WTC11 (cell line): ENCODE data around the gene PBX3. TPM values are rescaled to one million over a fixed set of nuclear protein-coding genes. Genes with fewer than 3 reads are reported as not detected.

ENCODE experiments used
- ATAC-seq: fragments of 200-7000 bp; cut with Tn5 transposase; 2 replicates; pipeline ENCODE4 v1.10.0; 2021; ENCODE audit warnings: mild to moderate bottlenecking, moderate library complexity
- CTCF ChIA-PET: fragments of 300-600 bp; sonication (Branson Sonifier 250); formaldehyde crosslinking; loops from one replicate; lab custom pipeline; 2021; ENCODE audit warnings: antibody characterized with exemption; lab: Charles Lee
- POLR2A ChIA-PET: fragments of 350-600 bp; sonication (Branson Sonifier 250); formaldehyde crosslinking; loops from one replicate; lab custom pipeline; 2021; ENCODE audit warnings: antibody characterized with exemption; lab: Charles Lee
- DNase-seq: peaks from one replicate; pipeline ENCODE4 v3.0.0; 2021; ENCODE audit warnings: low spot score
- H3K27ac Mint-ChIP-seq: 2 replicates; pipeline ENCODE4 v1.8.0; 2021; ENCODE audit warnings: mixed read lengths
- H3K27me3 Mint-ChIP-seq: 2 replicates; pipeline ENCODE4 v1.8.0; 2021; ENCODE audit warnings: low read depth, mild to moderate bottlenecking, moderate library complexity, mixed read lengths
- H3K36me3 Mint-ChIP-seq: 2 replicates; pipeline ENCODE4 v1.8.0; 2021; ENCODE audit warnings: mixed read lengths
- H3K4me1 Mint-ChIP-seq: 2 replicates; pipeline ENCODE4 v1.8.0; 2022; ENCODE audit warnings: mixed read lengths
- H3K4me3 Mint-ChIP-seq: 2 replicates; pipeline ENCODE4 v1.8.0; 2021; ENCODE audit warnings: mild to moderate bottlenecking, moderate library complexity, mixed read lengths
- H3K9me3 Mint-ChIP-seq: 2 replicates; pipeline ENCODE4 v1.8.0; 2021; ENCODE audit warnings: mixed read lengths
- ATF2 ChIP-seq: sonication (generic); formaldehyde crosslinking; IDR thresholded peaks from 2 replicates; pipeline ENCODE4 v1.8.1; 2022; ENCODE audit warnings: low read depth, missing genetic modification reagents, borderline replicate concordance
- CREM ChIP-seq: sonication (generic); formaldehyde crosslinking; IDR thresholded peaks from 2 replicates; pipeline ENCODE4 v1.8.1; 2022; ENCODE audit warnings: mild to moderate bottlenecking, missing genetic modification reagents, moderate library complexity
- E2F5 ChIP-seq: sonication (generic); formaldehyde crosslinking; IDR thresholded peaks from 2 replicates; pipeline ENCODE4 v1.8.1; 2022; ENCODE audit warnings: mild to moderate bottlenecking, moderate library complexity, missing genetic modification reagents
- ESRRA ChIP-seq: sonication (generic); formaldehyde crosslinking; IDR thresholded peaks from 2 replicates; pipeline ENCODE4 v1.8.1; 2022; ENCODE audit warnings: mild to moderate bottlenecking, missing genetic modification reagents, borderline replicate concordance
- GRHL2 ChIP-seq: fragments of 250-450 bp; sonication (Bioruptor Pico); IDR thresholded peaks from 2 replicates; pipeline ENCODE4 v1.8.0; 2022; ENCODE audit warnings: mild to moderate bottlenecking, moderate library complexity; ENCODE audit not compliant: insufficient replicate concordance, severe bottlenecking
- GTF2I ChIP-seq: fragments of 250-450 bp; sonication (Bioruptor Pico); conservative IDR thresholded peaks from 2 replicates; pipeline ENCODE4 v1.4.0; 2021; ENCODE audit warnings: mild to moderate bottlenecking
- IRF2 ChIP-seq: sonication (generic); formaldehyde crosslinking; IDR thresholded peaks from 2 replicates; pipeline ENCODE4 v1.8.0; 2022; ENCODE audit warnings: low read depth, missing genetic modification reagents, borderline replicate concordance
- MYBL2 ChIP-seq: sonication (generic); formaldehyde crosslinking; IDR thresholded peaks from 2 replicates; pipeline ENCODE4 v1.8.1; 2023; ENCODE audit warnings: mild to moderate bottlenecking, moderate library complexity, missing genetic modification reagents
- NFE2L1 ChIP-seq: sonication (generic); formaldehyde crosslinking; IDR thresholded peaks from 2 replicates; pipeline ENCODE4 v1.8.1; 2023; ENCODE audit warnings: missing genetic modification reagents
- NR3C1 ChIP-seq: sonication (generic); formaldehyde crosslinking; conservative IDR thresholded peaks from 2 replicates; pipeline ENCODE4 v1.8.1; 2023; ENCODE audit warnings: low read depth, mild to moderate bottlenecking, missing genetic modification reagents
- OVOL2 ChIP-seq: fragments of 250-450 bp; sonication (Bioruptor Pico); IDR thresholded peaks from 2 replicates; pipeline ENCODE4 v1.9.0; 2021; ENCODE audit warnings: mild to moderate bottlenecking, borderline replicate concordance
- RORB ChIP-seq: fragments of 250-450 bp; sonication (Bioruptor Pico); IDR thresholded peaks from 2 replicates; pipeline ENCODE4 v1.9.0; 2021; ENCODE audit warnings: mild to moderate bottlenecking
- SOX15 ChIP-seq: fragments of 250-450 bp; sonication (Bioruptor Pico); IDR thresholded peaks from 2 replicates; pipeline ENCODE4 v1.9.0; 2021; ENCODE audit warnings: mild to moderate bottlenecking
- TCF7 ChIP-seq: sonication (generic); formaldehyde crosslinking; IDR thresholded peaks from 2 replicates; pipeline ENCODE4 v1.8.0; 2022; ENCODE audit warnings: mild to moderate bottlenecking, low read depth, missing genetic modification reagents, moderate library complexity
- TEAD4 ChIP-seq: sonication (generic); formaldehyde crosslinking; IDR thresholded peaks from 2 replicates; pipeline ENCODE4 v1.8.0; 2022; ENCODE audit warnings: mild to moderate bottlenecking, missing genetic modification reagents
- TP53 ChIP-seq: sonication (generic); formaldehyde crosslinking; IDR thresholded peaks from 2 replicates; pipeline ENCODE4 v1.8.1; 2023; ENCODE audit warnings: mild to moderate bottlenecking, missing genetic modification reagents
- ZBTB21 ChIP-seq: sonication (generic); formaldehyde crosslinking; IDR thresholded peaks from 2 replicates; pipeline ENCODE4 v1.8.1; 2023; ENCODE audit warnings: mild to moderate bottlenecking, missing genetic modification reagents, borderline replicate concordance
- ZNF121 ChIP-seq: sonication (generic); formaldehyde crosslinking; IDR thresholded peaks from 2 replicates; pipeline ENCODE4 v1.8.0; 2023; ENCODE audit warnings: missing genetic modification reagents
- ZNF219 ChIP-seq: sonication (generic); formaldehyde crosslinking; IDR thresholded peaks from 2 replicates; pipeline ENCODE4 v1.8.0; 2023; ENCODE audit warnings: missing genetic modification reagents, mild to moderate bottlenecking, borderline replicate concordance
- ZNF232 ChIP-seq: sonication (generic); formaldehyde crosslinking; IDR thresholded peaks from 2 replicates; pipeline ENCODE4 v1.8.0; 2022; ENCODE audit warnings: mild to moderate bottlenecking, missing genetic modification reagents
- ZNF671 ChIP-seq: fragments of 250-450 bp; sonication (Bioruptor Pico); IDR thresholded peaks from 2 replicates; pipeline ENCODE4 v1.8.0; 2021; ENCODE audit warnings: mild to moderate bottlenecking
- total RNA-seq: library from RNA; stranded (reverse); gene quantifications from 3 replicates; pipeline ENCODE4 v1.2.3, GENCODE V29; 2021
- TF ChIP-seq, protein P1 (sequence below): fragments of 250-450 bp; sonication (Bioruptor Pico); conservative IDR thresholded peaks from 2 replicates; pipeline ENCODE4 v1.9.0; 2021; ENCODE audit warnings: mild to moderate bottlenecking
- TF ChIP-seq, protein P2 (sequence below): sonication (generic); formaldehyde crosslinking; IDR thresholded peaks from 2 replicates; pipeline ENCODE4 v1.8.1; 2022; ENCODE audit warnings: low read depth, mild to moderate bottlenecking, moderate library complexity, missing genetic modification reagents, borderline replicate concordance
- TF ChIP-seq, protein P3 (sequence below): sonication (generic); formaldehyde crosslinking; IDR thresholded peaks from 2 replicates; pipeline ENCODE4 v1.8.1; 2023; ENCODE audit warnings: mild to moderate bottlenecking, missing genetic modification reagents
- TF ChIP-seq, protein P4 (sequence below): fragments of 200-600 bp; IDR thresholded peaks from 2 replicates; pipeline ENCODE4 v1.8.0; 2022; ENCODE audit warnings: antibody characterized with exemption
- TF ChIP-seq, protein P5 (sequence below): fragments of 250-450 bp; sonication (Bioruptor Pico); IDR thresholded peaks from 2 replicates; pipeline ENCODE4 v1.9.0; 2021; ENCODE audit warnings: moderate library complexity, mild to moderate bottlenecking, inconsistent platforms, borderline replicate concordance

PBX3 gene
- total RNA-seq, 1 experiment from 2014 or later: 48.5 TPM

DNA sequence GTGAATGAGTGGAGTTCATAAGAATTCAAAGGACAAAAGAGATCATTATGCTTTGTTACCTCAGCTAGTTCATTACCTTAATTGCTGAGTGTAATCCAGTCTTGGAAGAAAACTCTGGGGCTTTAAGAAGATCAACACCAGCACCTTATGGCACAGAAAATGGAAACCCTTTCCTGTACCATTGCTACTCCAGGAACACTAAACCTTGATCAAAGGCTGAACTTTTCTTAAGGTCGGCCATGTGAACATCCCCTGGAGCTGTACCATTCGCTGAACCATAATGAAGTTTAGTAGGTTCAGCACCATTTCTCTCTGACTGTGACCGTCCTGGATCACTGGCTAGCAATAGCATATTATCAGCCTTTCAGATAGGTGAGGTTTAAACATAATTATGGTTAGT lies 97.4 kb downstream of the PBX3 start:
- peaks cover 6% of the 10 kb centered on the region; the same call in 1 of the 2 replicates for H3K36me3 Mint-ChIP-seq
- no peaks in the 10 kb centered on the region for H3K27me3 Mint-ChIP-seq
- DNase-seq: no peak
- peaks cover 48% of the 10 kb centered on the region for H3K4me1 Mint-ChIP-seq
- POLR2A ChIA-PET: interaction anchor here (0.6 kb wide), 1 partner anchor 564 kb away, joined by 3 read pairs; no protein-coding TSS in a partner anchor
- no peak for ATAC-seq
- no peak overlapping the region for H3K27ac Mint-ChIP-seq
- CTCF ChIA-PET: no interaction called here
- H3K4me3 Mint-ChIP-seq: no peak overlapping the region
- TF ChIP-seq NR3C1 (CRISPR knock-in tag) (no peak), ESRRA (no peak), SOX15 (CRISPR knock-in tag) (no peak), ZNF671 (CRISPR knock-in tag) (no peak), ZNF232 (CRISPR knock-in tag) (no peak), IRF2 (CRISPR knock-in tag) (no peak), RORB (no peak), ZNF219 (CRISPR knock-in tag) (no peak), TCF7 (CRISPR knock-in tag) (no peak), OVOL2 (CRISPR knock-in tag) (no peak), ZBTB21 (CRISPR knock-in tag) (no peak), E2F5 (CRISPR knock-in tag) (no peak)
- TF ChIP-seq, protein P1, sequence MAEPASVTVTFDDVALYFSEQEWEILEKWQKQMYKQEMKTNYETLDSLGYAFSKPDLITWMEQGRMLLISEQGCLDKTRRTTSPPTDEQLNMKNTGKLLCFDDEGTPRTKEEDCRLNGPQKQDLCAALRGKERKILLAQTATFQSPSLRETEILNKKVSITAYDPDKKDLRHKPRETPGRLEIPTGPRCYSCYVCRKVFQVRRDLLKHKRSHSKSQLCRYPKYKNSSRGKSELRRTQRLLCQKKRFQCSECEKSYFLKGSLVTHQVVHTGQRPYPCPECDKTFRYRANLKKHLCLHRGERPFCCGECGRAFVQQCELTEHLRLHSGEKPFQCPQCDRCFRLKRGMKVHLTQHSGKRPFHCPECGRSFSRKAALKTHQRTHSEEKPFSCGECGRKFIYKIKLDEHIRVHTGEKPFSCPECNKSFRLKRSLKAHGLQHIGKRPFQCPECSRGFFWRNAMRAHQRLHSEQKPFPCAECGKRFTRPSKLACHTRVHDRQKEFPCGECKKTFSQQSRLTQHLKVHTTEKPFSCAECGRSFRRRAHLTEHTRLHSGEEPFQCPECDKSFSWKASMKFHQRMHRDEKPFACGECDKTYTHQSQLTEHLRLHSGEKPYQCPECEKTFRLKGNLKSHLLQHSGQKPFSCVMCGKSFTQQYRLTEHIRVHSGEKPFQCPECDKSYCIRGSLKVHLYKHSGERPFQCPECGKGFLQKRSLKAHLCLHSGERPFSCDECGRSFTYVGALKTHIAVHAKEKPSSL (CRISPR knock-in tag): no peak
- TF ChIP-seq, protein P2, sequence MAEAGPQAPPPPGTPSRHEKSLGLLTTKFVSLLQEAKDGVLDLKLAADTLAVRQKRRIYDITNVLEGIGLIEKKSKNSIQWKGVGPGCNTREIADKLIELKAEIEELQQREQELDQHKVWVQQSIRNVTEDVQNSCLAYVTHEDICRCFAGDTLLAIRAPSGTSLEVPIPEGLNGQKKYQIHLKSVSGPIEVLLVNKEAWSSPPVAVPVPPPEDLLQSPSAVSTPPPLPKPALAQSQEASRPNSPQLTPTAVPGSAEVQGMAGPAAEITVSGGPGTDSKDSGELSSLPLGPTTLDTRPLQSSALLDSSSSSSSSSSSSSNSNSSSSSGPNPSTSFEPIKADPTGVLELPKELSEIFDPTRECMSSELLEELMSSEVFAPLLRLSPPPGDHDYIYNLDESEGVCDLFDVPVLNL (CRISPR knock-in tag): no peak
- TF ChIP-seq, protein P3, sequence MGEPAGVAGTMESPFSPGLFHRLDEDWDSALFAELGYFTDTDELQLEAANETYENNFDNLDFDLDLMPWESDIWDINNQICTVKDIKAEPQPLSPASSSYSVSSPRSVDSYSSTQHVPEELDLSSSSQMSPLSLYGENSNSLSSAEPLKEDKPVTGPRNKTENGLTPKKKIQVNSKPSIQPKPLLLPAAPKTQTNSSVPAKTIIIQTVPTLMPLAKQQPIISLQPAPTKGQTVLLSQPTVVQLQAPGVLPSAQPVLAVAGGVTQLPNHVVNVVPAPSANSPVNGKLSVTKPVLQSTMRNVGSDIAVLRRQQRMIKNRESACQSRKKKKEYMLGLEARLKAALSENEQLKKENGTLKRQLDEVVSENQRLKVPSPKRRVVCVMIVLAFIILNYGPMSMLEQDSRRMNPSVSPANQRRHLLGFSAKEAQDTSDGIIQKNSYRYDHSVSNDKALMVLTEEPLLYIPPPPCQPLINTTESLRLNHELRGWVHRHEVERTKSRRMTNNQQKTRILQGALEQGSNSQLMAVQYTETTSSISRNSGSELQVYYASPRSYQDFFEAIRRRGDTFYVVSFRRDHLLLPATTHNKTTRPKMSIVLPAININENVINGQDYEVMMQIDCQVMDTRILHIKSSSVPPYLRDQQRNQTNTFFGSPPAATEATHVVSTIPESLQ: no peak
- TF ChIP-seq, protein P4, sequence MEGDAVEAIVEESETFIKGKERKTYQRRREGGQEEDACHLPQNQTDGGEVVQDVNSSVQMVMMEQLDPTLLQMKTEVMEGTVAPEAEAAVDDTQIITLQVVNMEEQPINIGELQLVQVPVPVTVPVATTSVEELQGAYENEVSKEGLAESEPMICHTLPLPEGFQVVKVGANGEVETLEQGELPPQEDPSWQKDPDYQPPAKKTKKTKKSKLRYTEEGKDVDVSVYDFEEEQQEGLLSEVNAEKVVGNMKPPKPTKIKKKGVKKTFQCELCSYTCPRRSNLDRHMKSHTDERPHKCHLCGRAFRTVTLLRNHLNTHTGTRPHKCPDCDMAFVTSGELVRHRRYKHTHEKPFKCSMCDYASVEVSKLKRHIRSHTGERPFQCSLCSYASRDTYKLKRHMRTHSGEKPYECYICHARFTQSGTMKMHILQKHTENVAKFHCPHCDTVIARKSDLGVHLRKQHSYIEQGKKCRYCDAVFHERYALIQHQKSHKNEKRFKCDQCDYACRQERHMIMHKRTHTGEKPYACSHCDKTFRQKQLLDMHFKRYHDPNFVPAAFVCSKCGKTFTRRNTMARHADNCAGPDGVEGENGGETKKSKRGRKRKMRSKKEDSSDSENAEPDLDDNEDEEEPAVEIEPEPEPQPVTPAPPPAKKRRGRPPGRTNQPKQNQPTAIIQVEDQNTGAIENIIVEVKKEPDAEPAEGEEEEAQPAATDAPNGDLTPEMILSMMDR: no peak
- peaks cover 7% of the 10 kb centered on the region for H3K9me3 Mint-ChIP-seq

- POLR2A ChIA-PET: interaction anchor here (0.6 kb wide), 2 partner anchors 8 to 565 kb away, joined by 3 read pairs; no protein-coding TSS in a partner anchor
- ATAC-seq (no peak), DNase-seq (no peak)
- Mint-ChIP-seq H3K27me3 (no peaks in the 10 kb centered on the region), H3K4me1 (peaks cover 47% of the 10 kb centered on the region), H3K4me3 (no peak overlapping the region), H3K36me3 (peaks cover 6% of the 10 kb centered on the region; the same call in 1 of the 2 replicates), H3K9me3 (peaks cover 7% of the 10 kb centered on the region), H3K27ac (peak overlapping the region; percentile 17; the same call in 1 of the 2 replicates)
- CTCF ChIA-PET: no interaction called here
- TF ChIP-seq ATF2 (no peak), NFE2L1 (CRISPR knock-in tag) (no peak), NR3C1 (CRISPR knock-in tag) (no peak), ZBTB21 (CRISPR knock-in tag) (no peak), TP53 (CRISPR knock-in tag) (no peak), IRF2 (CRISPR knock-in tag) (no peak), CREM (CRISPR knock-in tag) (no peak), TEAD4 (CRISPR knock-in tag) (no peak), GTF2I (CRISPR knock-in tag) (no peak), MYBL2 (no peak), GRHL2 (no peak), ZNF121 (CRISPR knock-in tag) (no peak)
- TF ChIP-seq, protein P5, sequence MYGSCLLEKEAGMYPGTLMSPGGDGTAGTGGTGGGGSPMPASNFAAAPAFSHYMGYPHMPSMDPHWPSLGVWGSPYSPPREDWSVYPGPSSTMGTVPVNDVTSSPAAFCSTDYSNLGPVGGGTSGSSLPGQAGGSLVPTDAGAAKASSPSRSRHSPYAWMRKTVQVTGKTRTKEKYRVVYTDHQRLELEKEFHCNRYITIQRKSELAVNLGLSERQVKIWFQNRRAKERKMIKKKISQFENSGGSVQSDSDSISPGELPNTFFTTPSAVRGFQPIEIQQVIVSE (CRISPR knock-in tag): no peak
These were observed 98.2 kb downstream of the PBX3 start for GRCh38 chr9:125845271-125845808.
